MG63 (cell line): ENCODE data around the gene SIAH3. TPM values are rescaled to one million over a fixed set of nuclear protein-coding genes. Genes with fewer than 3 reads are reported as not detected.
A peak's percentile ranks its signal among the peaks of the same experiment; 100 is the strongest.

Experiments
- DNase-seq: peaks from one replicate; pipeline ENCODE4 v3.0.0-alpha.2; 2020
- H3K27me3 ChIP-seq: fragments of 250-450 bp; sonication (Bioruptor Pico); 2 replicates; pipeline ENCODE4 v1.5.1; 2020; ENCODE audit warnings: mild to moderate bottlenecking, moderate library complexity
- H3K36me3 ChIP-seq: fragments of 250-450 bp; sonication (Bioruptor Pico); 2 replicates; pipeline ENCODE4 v1.5.1; 2020; ENCODE audit warnings: mild to moderate bottlenecking, moderate library complexity
- H3K4me3 ChIP-seq: fragments of 250-450 bp; sonication (Bioruptor Pico); 2 replicates; pipeline ENCODE4 v1.5.1; 2020; ENCODE audit warnings: mild to moderate bottlenecking, moderate library complexity
- H3K9me3 ChIP-seq: fragments of 250-450 bp; sonication (Bioruptor Pico); 2 replicates; pipeline ENCODE4 v1.5.1; 2020; ENCODE audit warnings: mild to moderate bottlenecking, moderate library complexity
- total RNA-seq: library from RNA; depleted of rRNA; stranded (reverse); fragments of >200 nt; shearing (Covaris generic); gene quantifications from 2 replicates; pipeline ENCODE4 v1.2.3, GENCODE V29; 2014; ENCODE audit warnings: low replicate concordance

The SIAH3 gene
- total RNA-seq, 1 experiment from 2014 or later = not detected

DNA sequence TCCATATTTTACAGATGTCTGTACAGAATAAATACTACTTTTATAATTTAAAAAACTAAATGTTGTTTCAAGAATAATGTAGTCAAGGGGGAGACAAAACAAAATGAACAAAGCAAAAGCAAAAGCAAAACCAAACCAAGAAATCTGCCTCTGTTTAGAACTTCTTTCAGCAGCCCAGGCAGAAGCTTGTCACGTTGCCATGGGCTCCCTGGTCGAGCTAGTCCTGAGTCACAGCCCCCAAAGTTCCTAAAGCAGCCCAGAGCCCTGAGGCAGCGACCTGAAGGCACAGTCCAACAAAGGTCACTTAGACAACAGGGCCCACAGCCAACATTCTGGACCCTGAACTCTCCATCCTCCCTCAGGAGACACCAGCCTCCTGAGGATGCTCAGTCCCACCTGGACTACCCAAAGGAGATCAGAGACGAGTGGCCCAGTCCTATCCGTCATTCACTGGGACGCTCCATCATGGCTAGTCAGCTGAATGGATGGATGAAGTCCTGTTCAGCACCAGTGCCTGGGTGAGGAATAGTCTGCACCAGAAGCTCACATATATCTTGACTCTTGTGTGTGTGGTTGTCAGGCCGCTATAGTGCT, 41.7 kb downstream of the SIAH3 start:
- no peak overlapping the region for H3K4me3 ChIP-seq
- no peaks in the 10 kb centered on the region for H3K36me3 ChIP-seq
- H3K9me3 ChIP-seq = no peaks in the 10 kb centered on the region
- DNase-seq = no peak
- H3K27me3 ChIP-seq = no peaks in the 10 kb centered on the region

DNA sequence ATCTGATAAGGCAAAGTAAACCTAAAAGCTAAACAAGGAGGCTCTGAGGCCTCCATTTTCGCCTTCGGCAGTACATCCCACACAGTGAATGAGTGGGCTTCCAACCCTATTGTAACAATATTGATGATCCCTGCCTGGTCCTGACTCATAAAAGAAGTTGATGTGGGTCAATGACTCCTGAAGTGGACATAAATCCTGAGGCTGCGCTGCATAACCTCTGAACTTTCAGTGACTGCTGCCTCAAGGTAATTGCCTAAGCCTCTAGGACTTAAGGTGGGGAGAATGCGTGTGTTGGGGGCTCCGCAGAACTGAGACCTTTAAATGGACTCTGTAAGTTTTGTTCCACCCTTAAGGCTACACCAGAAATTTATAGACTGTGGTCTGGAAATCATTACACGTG, 42.6 kb downstream of the SIAH3 start:
- H3K9me3 ChIP-seq = no peaks in the 10 kb centered on the region

GRCh38 chr13:45807520-45808099, 43.9 kb downstream of the SIAH3 start:
- no peak overlapping the region for H3K4me3 ChIP-seq
- DNase-seq = peak; percentile 32
- H3K27me3 ChIP-seq = no peaks in the 10 kb centered on the region
- H3K36me3 ChIP-seq = no peaks in the 10 kb centered on the region
- H3K9me3 ChIP-seq = no peaks in the 10 kb centered on the region

More for the DNA sequence above, 42.6 kb downstream of the SIAH3 start:
- Histone ChIP-seq H3K4me3 (no peak overlapping the region), H3K27me3 (no peaks in the 10 kb centered on the region), H3K36me3 (no peaks in the 10 kb centered on the region)
- DNase-seq = no peak

DNA sequence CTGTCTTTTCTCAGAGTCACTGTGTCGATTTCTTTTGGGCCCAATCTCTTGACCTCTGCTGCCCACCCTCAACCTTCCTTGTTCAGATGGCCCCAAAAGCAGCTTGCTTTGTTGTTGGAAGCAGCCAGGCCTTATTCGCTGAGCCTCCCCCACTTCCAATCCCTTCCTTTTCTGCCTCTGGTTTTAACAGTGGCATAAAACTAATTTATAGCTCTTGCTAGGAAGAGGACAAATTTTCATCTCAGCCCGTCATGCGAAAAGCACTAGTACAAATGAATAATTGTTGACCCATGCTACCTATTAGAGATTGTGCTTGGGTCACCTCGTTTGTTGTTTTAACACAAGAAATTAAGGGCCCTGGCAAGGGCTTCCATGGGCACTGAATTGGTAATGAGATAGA, 51.1 kb downstream of the SIAH3 start:
- Histone ChIP-seq H3K4me3 (no peak overlapping the region), H3K36me3 (no peaks in the 10 kb centered on the region), H3K9me3 (no peaks in the 10 kb centered on the region), H3K27me3 (no peaks in the 10 kb centered on the region)
- DNase-seq = no peak

GRCh38 chr13:45799451-45799850, 52.1 kb downstream of the SIAH3 start:
- Histone ChIP-seq H3K36me3 (no peaks in the 10 kb centered on the region), H3K27me3 (no peaks in the 10 kb centered on the region), H3K9me3 (no peaks in the 10 kb centered on the region), H3K4me3 (no peak overlapping the region)
- DNase-seq = peak; percentile 15

DNA sequence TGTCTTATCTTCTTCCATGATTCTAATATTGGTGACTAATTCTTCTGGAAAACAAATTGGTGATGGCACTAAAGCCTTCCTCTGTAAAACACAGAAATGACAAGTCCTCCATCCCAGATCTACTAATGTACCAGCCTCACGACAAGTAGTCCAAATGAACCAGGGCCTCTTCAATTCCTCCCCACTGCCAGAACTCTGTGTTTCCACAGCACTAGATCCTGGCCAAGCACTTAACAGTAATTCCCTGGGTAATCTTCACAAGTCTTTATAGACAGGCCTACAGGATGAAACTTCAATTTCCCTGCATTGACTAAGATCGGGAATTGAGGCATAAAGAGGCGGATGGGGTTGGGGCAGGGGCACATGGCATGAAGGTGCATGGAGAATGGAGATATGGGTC, 52.7 kb downstream of the SIAH3 start:
- H3K4me3 ChIP-seq = no peak overlapping the region
- H3K9me3 ChIP-seq = no peaks in the 10 kb centered on the region
- H3K27me3 ChIP-seq = no peaks in the 10 kb centered on the region
- no peak for DNase-seq
- H3K36me3 ChIP-seq = no peaks in the 10 kb centered on the region

GRCh38 chr13:45796426-45797235, 54.9 kb downstream of the SIAH3 start:
- Histone ChIP-seq H3K36me3 (no peaks in the 10 kb centered on the region), H3K4me3 (no peak overlapping the region), H3K9me3 (no peaks in the 10 kb centered on the region), H3K27me3 (no peaks in the 10 kb centered on the region)
- no peak for DNase-seq

DNA sequence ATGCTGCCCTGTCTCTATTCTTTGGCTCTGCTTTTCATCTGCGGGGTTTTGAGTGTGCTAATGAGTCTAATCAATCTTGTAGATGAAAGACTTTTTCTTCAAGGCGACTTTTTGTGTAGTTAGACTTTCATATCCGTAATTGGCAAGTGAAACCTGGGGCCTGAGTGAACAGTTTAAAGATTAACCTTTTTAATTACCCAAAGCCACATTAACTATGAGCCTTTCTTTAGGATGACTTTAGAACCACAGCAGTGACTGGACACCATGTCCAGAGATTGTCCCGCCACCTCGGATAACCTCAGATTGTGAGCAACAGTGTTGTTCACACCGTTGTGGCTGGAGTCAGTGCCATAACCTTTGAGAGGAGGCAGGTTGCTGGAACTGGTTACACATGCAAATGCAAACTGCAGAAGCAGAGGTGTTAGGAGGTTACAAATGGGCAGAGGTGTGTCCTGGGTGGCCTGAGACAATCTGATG, 58.7 kb downstream of the SIAH3 start:
- no peak overlapping the region for H3K4me3 ChIP-seq

GRCh38 chr13:45788011-45788410, 63.5 kb downstream of the SIAH3 start:
- H3K36me3 ChIP-seq = no peaks in the 10 kb centered on the region
- no peak overlapping the region for H3K4me3 ChIP-seq
- H3K27me3 ChIP-seq = no peaks in the 10 kb centered on the region
- H3K9me3 ChIP-seq = no peaks in the 10 kb centered on the region
- no peak for DNase-seq

More for the DNA sequence above, 58.7 kb downstream of the SIAH3 start:
- Histone ChIP-seq H3K9me3 (no peaks in the 10 kb centered on the region), H3K27me3 (no peaks in the 10 kb centered on the region), H3K36me3 (no peaks in the 10 kb centered on the region)
- DNase-seq = no peak

DNA sequence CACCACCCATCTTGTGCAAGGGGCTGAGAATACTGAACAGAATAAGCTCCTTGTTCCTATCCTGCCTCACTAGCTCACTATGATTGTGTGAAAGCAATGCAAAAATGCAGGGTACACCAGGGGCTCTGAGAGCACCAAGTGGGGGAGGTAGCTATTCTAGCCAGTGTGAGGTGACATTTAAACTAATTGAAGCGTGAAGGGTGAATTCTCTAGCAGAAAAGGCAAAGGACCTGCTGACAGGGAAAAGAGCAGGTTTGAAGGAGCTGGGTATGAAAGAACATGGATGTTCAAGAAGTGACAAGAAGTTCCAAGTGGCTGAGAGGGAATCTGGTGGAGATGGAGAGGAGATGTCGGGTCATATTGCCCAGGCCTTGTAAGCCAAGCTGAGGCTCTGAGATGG, 64.2 kb downstream of the SIAH3 start:
- Histone ChIP-seq H3K27me3 (no peaks in the 10 kb centered on the region), H3K36me3 (no peaks in the 10 kb centered on the region), H3K4me3 (no peak overlapping the region), H3K9me3 (no peaks in the 10 kb centered on the region)
- no peak for DNase-seq

- no peaks in the 10 kb centered on the region for H3K9me3 ChIP-seq
- H3K36me3 ChIP-seq = no peaks in the 10 kb centered on the region
- no peak for DNase-seq
- no peaks in the 10 kb centered on the region for H3K27me3 ChIP-seq
- H3K4me3 ChIP-seq = no peak overlapping the region
These were observed 65.1 kb downstream of the SIAH3 start for GRCh38 chr13:45786293-45786920.

DNA sequence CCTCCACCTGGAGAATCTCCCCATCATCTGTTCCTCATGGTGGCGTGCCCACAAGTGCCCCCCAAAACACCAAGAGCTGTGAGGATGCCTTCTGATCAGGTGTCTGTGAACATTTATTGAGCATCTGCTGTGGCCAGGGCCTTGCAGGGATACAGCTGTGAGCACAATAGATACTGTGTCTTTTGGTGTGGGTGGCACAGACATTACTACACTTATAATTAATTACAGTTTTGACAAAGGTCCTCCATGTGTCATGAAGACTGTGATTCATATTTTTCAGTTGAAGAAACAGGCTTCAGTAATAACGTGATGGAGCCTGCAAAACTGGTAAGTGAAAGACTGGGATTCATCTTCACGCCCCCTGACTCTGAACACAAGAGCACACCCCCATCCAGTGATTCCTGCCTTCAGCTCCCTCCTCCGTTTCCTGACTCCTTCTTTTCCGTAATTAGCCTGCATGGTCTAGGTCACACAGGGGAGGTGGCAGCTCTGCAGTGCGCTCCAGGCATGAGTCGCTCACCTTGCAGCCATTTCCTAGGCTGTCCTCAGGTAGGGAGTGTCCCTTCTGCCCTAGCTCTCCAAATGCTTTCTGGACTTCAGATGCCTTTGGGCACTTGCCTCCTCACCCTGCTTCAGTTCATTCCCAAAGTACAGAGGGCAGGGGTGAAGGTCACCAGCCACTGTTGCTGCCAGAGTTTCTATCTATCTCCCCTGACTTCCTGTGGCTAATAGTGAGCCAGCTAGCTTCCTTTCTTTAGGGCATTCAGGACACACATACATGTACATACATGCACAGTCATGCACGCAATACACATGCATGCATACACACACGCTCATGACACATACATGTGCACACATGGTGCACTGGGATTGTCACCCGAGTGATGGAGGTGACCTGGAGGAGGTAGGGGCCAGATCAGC, 66.5 kb downstream of the SIAH3 start:
- no peaks in the 10 kb centered on the region for H3K9me3 ChIP-seq
- H3K27me3 ChIP-seq = no peaks in the 10 kb centered on the region
- H3K36me3 ChIP-seq = no peaks in the 10 kb centered on the region
- H3K4me3 ChIP-seq = no peak overlapping the region
- no peak for DNase-seq

DNA sequence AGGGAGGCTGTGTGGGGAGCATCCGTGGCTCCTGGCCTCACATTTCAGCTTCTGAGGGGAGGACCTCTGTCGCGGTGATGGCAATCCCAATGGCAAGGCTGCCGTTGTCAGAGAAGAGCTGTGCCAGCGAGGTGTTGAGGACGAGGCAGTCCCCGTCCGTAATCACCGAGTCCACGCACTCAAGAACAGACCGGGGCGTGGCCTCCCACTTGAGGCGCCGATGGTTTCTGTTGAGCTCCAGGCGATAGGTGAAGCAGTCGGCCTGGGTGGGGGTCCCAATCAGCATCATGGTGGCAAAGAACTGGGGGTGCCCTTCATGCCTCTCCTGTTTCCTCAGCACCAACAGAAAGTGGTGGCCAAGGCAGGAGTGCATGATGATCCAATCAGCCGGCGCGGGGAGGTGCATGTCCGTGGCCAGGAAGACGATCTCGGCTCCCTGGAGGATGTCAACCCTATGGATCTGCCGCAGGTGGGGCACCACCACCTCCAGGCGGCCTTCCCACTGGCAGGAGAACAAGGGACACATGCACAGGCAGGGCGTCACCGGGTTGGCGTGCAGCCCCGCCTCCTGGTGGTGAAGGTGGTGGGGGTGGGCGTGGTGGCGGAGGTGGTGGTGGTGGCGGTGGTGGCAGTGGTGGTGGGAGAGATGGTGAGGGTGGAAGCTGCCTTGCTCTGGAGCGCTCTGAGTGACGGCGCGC, 68.1 kb downstream of the SIAH3 start:
- no peak for DNase-seq
- no peaks in the 10 kb centered on the region for H3K36me3 ChIP-seq
- no peaks in the 10 kb centered on the region for H3K9me3 ChIP-seq
- no peaks in the 10 kb centered on the region for H3K27me3 ChIP-seq
- H3K4me3 ChIP-seq = no peak overlapping the region

GRCh38 chr13:45782327-45783045, 69.1 kb downstream of the SIAH3 start:
- Histone ChIP-seq H3K9me3 (no peaks in the 10 kb centered on the region), H3K36me3 (no peaks in the 10 kb centered on the region), H3K27me3 (no peaks in the 10 kb centered on the region), H3K4me3 (no peak overlapping the region)
- DNase-seq = no peak

DNA sequence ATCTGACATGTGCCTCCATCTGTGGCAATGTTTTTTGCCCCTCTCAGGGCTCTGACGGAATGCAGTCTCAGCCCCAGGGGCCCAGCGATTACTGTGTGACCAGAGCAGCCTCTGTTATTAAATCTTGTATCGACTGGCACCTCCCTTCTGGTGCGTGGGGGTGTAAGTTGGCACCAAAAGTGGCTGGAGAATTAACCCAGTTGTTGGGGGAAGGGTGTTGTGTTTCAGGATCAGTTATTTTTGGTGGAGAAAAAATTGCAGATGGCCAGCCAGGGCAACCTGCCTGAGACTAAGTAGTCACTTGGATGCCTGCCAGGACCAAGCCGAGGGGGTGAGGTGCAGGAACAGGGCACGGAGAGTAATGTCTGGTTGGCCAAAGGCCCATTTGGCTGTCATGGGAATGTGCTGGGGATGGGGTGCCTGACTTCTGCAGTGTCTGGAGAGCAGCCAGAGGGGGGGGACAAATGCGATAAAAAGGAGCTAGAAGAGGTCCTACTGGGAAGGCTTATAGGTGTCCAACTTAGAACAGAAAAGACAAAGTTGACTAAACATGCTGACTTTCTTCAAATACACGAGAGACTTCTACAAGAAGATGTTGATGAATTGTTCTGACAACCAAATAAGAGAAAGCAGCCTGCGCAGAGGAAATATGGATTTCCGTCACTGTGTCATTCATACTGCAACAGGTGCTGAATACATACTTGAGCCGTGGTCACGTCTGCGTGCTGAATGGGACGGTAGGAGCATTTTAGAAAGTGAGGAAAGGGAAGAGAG, 69.8 kb downstream of the SIAH3 start:
- DNase-seq = peak; percentile 80
- Histone ChIP-seq H3K4me3 (no peak overlapping the region), H3K36me3 (no peaks in the 10 kb centered on the region), H3K27me3 (no peaks in the 10 kb centered on the region), H3K9me3 (no peaks in the 10 kb centered on the region)
